Measurements from ENCODE around the gene RUNX1.

- TF ChIP-seq CTCF (IDR thresholded peaks at IDR 0.05): no peak
- TF ChIP-seq ZFX (IDR thresholded peaks at IDR 0.05; ENCODE audit: borderline replicate concordance): no peak
Observed at GRCh38 chr21:35095859-35096291, 46.8 kb upstream of the RUNX1 start.

Data from 22Rv1 (cell line).